ENCODE measurements around the gene CLEC20A. TPM values are rescaled to one million over a fixed set of nuclear protein-coding genes. Genes with fewer than 3 reads are reported as not detected.

The CLEC20A gene
- total and polyA plus RNA-seq, 10 donors, result 0.57 to 3.6 (median 1.3) TPM; not detected in 2

DNA sequence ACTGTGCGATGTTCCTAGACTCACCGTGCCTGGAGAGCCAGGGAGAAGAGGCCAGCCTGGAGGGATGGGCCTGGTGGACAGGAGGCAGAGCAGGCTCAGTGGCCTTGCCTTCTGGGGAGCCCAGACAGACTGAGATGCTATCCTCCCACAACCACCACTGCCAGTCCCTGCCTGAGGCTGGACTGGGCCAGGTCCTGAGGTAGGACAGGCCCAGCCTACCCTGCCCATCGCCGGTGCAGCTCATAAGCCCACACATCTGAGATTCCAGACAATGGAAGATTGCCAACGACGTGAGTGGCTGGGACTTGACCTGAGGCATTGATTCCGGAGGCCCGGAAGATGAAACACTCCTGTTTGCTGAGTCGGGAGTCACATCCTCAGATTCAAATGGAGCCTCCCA lies 5.8 kb downstream of the CLEC20A start:
- H3K36me3 ChIP-seq, result no peaks in the 10 kb centered on the region
- TF ChIP-seq, protein P1, sequence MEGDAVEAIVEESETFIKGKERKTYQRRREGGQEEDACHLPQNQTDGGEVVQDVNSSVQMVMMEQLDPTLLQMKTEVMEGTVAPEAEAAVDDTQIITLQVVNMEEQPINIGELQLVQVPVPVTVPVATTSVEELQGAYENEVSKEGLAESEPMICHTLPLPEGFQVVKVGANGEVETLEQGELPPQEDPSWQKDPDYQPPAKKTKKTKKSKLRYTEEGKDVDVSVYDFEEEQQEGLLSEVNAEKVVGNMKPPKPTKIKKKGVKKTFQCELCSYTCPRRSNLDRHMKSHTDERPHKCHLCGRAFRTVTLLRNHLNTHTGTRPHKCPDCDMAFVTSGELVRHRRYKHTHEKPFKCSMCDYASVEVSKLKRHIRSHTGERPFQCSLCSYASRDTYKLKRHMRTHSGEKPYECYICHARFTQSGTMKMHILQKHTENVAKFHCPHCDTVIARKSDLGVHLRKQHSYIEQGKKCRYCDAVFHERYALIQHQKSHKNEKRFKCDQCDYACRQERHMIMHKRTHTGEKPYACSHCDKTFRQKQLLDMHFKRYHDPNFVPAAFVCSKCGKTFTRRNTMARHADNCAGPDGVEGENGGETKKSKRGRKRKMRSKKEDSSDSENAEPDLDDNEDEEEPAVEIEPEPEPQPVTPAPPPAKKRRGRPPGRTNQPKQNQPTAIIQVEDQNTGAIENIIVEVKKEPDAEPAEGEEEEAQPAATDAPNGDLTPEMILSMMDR (IDR thresholded peaks at IDR 0.05 in 8 of 11, conservative IDR thresholded peaks at IDR 0.05 in 3 of 11), result no peak
- no peak for TF ChIP-seq POLR2AphosphoS5 (IDR thresholded peaks at IDR 0.05)
- TF ChIP-seq POLR2A (IDR thresholded peaks at IDR 0.05), result no peak
- no peak overlapping the region for H3K27ac ChIP-seq
- intact Hi-C loops (cut with DNase I; ENCODE audit: low total_unique reads), result no loop called here
- no peak for DNase-seq
- 75 to 92% (median 87%) methylated on average over 7 to 9 of the region's 9 CpGs for WGBS, 5 donors
- peaks cover 0 to 16% (median 10%) of the 10 kb centered on the region in 6 donors for H3K4me1 ChIP-seq
- H3K9me3 ChIP-seq, result no peaks in the 10 kb centered on the region
- peaks cover 0 to 20% (median 0%) of the 10 kb centered on the region in 7 donors for H3K27me3 ChIP-seq (replicated peaks in 1 of 7)
- no peak overlapping the region for H3K4me3 ChIP-seq

DNA sequence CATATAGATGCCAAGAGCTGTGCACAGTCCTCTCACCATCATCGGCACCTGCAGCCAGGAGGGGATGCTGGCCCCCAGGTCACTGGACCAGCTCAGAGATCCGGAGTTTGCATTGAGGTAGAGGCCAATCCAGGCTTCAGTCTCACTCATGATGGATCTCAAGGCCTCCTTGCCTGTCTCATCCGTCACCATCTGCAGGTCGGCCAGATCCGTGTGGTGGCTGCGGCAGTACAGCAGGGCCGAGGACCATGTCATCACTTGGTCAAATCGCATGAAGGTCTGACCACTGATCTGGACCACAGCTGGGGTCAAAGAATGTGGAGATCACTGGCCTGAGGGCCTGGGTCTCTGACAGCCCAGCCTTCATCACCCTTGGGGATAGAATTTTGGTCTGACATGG lies 6.6 kb downstream of the CLEC20A start:
- 93 to 97% (median 97%) methylated on average over 7 to 8 of the region's 8 CpGs for WGBS, 5 donors
- no peak overlapping the region for H3K27ac ChIP-seq
- peaks cover 0 to 24% (median 17%) of the 10 kb centered on the region in 6 donors for H3K4me1 ChIP-seq

DNA sequence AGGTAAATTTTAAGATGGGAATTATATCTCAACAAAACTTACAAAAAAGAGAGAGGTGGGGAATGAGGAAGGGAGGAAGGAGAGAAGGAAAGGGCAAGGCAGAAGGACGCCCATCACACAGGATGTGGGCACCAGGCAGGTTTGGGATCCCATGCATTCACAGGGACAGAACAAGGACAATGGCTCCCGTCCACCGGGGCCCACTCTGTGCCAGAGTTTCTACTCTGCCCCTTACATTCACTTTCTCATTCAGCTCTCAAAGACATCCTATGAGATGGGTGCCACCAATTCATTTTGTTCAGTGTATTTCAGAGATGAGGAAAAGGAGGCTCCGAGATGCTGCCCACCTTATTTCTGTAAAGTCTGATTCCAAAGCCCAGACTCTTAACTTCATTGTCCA lies 7.4 kb downstream of the CLEC20A start:
- intact Hi-C loops (cut with DNase I; ENCODE audit: low total_unique reads), result no loop called here

More for the DNA sequence above, 6.6 kb downstream of the CLEC20A start:
- Histone ChIP-seq H3K9me3 (no peaks in the 10 kb centered on the region), H3K27me3 (replicated peaks in 1 of 7) (peaks cover 0 to 20% (median 0%) of the 10 kb centered on the region in 7 donors), H3K4me3 (no peak overlapping the region), H3K36me3 (no peaks in the 10 kb centered on the region)
- intact Hi-C loops (cut with DNase I; ENCODE audit: low total_unique reads), result no loop called here
- no peak for DNase-seq
- TF ChIP-seq, protein P1 (IDR thresholded peaks at IDR 0.05 in 8 of 11, conservative IDR thresholded peaks at IDR 0.05 in 3 of 11), result no peak
- TF ChIP-seq POLR2AphosphoS5 (IDR thresholded peaks at IDR 0.05) (no peak), POLR2A (IDR thresholded peaks at IDR 0.05) (no peak)

DNA sequence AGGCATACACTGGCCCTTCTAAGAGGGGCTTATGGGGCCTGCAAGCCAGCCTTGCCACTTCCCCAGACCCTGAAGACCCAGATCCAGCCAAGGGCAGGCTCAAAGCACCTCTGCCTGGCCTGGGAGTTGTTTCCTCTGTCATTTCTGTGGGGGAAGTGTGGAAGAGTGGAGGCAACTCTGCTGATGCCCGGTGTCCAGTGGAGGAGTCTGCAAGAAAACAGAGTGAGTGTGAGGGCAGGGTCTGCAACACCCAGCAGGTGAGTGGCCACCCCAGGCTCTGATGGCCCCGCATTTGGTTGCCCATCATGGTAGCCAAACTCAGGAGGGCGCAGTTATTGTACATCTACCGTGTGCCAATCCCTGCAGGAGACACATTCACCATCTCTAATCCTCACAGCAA lies 8.4 kb downstream of the CLEC20A start:
- Histone ChIP-seq H3K9me3 (no peaks in the 10 kb centered on the region), H3K27me3 (replicated peaks in 1 of 7) (peaks cover 0 to 20% (median 0%) of the 10 kb centered on the region in 7 donors), H3K27ac (no peak overlapping the region), H3K4me1 (peaks cover 0 to 31% (median 17%) of the 10 kb centered on the region in 6 donors), H3K4me3 (no peak overlapping the region), H3K36me3 (no peaks in the 10 kb centered on the region)
- no peak for TF ChIP-seq POLR2AphosphoS5 (IDR thresholded peaks at IDR 0.05)
- TF ChIP-seq POLR2A (IDR thresholded peaks at IDR 0.05), result no peak
- 78 to 100% (median 93%) methylated on average over 3 to 4 of the region's 4 CpGs for WGBS, 5 donors
- DNase-seq, result no peak
- intact Hi-C loops (cut with DNase I; ENCODE audit: low total_unique reads), result no loop called here

More for the DNA sequence above, 7.4 kb downstream of the CLEC20A start:
- Histone ChIP-seq H3K4me1 (peaks cover 0 to 31% (median 17%) of the 10 kb centered on the region in 6 donors), H3K36me3 (no peaks in the 10 kb centered on the region), H3K27ac (no peak overlapping the region), H3K4me3 (no peak overlapping the region), H3K9me3 (no peaks in the 10 kb centered on the region), H3K27me3 (replicated peaks in 1 of 7) (peaks cover 0 to 20% (median 0%) of the 10 kb centered on the region in 7 donors)
- WGBS, 5 donors, result 80 to 90% (median 87%) methylated on average over 4 of the region's 4 CpGs
- no peak for DNase-seq
- TF ChIP-seq POLR2AphosphoS5 (IDR thresholded peaks at IDR 0.05) (no peak), POLR2A (IDR thresholded peaks at IDR 0.05) (no peak)
- TF ChIP-seq, protein P1 (IDR thresholded peaks at IDR 0.05 in 8 of 11, conservative IDR thresholded peaks at IDR 0.05 in 3 of 11), result no peak

Data from spleen (tissue), 11 donors.